HepG2 (cell line): ENCODE results near the gene ANKRD13D. TPM values are rescaled to one million over a fixed set of nuclear protein-coding genes. Genes with fewer than 3 reads are reported as not detected.

Source experiments
- AGO2 ChIP-seq: fragments of 200-400 bp; formaldehyde crosslinking; optimal IDR thresholded peaks from 2 replicates; pipeline ENCODE3; 2017; ENCODE audit warnings: mild to moderate bottlenecking, low read depth, low read length, moderate library complexity
- ARNTL ChIP-seq: sonication (generic); formaldehyde crosslinking; IDR thresholded peaks from 2 replicates; pipeline ENCODE4 v1.4.0; 2020; ENCODE audit warnings: mild to moderate bottlenecking, missing genetic modification reagents
- DRAP1 ChIP-seq: IDR thresholded peaks from 2 replicates; pipeline ENCODE4 v1.6.1; 2016; ENCODE audit warnings: missing genetic modification reagents, missing compliant biosample characterization
- FLYWCH1 ChIP-seq: sonication (generic); formaldehyde crosslinking; IDR thresholded peaks from 2 replicates; pipeline ENCODE4 v1.8.1; 2023; ENCODE audit warnings: mild to moderate bottlenecking, missing genetic modification reagents
- MTA3 ChIP-seq: sonication (generic); formaldehyde crosslinking; IDR thresholded peaks from 2 replicates; pipeline ENCODE4 v1.4.0; 2020; ENCODE audit warnings: missing genetic modification reagents
- RBFOX2 ChIP-seq: fragments of 200-400 bp; formaldehyde crosslinking; IDR thresholded peaks from 2 replicates; pipeline ENCODE4 v1.6.1; 2017; ENCODE audit warnings: low read depth, mild to moderate bottlenecking, low read length
- TCF7 ChIP-seq: sonication (generic); IDR thresholded peaks from 2 replicates; pipeline ENCODE4 v1.6.1; 2016; ENCODE audit warnings: antibody characterized with exemption, low read depth
- TEAD3 ChIP-seq: optimal IDR thresholded peaks from 2 replicates; pipeline ENCODE3; 2016; ENCODE audit warnings: borderline replicate concordance
- ZMAT3 ChIP-seq: sonication (generic); formaldehyde crosslinking; conservative IDR thresholded peaks from 2 replicates; pipeline ENCODE4 v1.7.0; 2021; ENCODE audit warnings: missing genetic modification reagents
- ZNF143 ChIP-seq: sonication (generic); formaldehyde crosslinking; IDR thresholded peaks from 2 replicates; pipeline ENCODE4 v1.4.0; 2020; ENCODE audit warnings: missing genetic modification reagents
- ZNF180 ChIP-seq: sonication (generic); formaldehyde crosslinking; IDR thresholded peaks from 2 replicates; pipeline ENCODE4 v1.4.0; 2020; ENCODE audit warnings: low read depth, missing genetic modification reagents, borderline replicate concordance
- ZNF224 ChIP-seq: sonication (generic); formaldehyde crosslinking; IDR thresholded peaks from 2 replicates; pipeline ENCODE4 v1.5.0; 2020; ENCODE audit warnings: mild to moderate bottlenecking, missing genetic modification reagents
- ZNF263 ChIP-seq: sonication (generic); formaldehyde crosslinking; IDR thresholded peaks from 2 replicates; pipeline ENCODE4 v1.4.0; 2020; ENCODE audit warnings: missing genetic modification reagents
- ZNF619 ChIP-seq: sonication (generic); formaldehyde crosslinking; IDR thresholded peaks from 2 replicates; pipeline ENCODE4 v1.4.0; 2020; ENCODE audit warnings: mild to moderate bottlenecking, missing genetic modification reagents
- polyA plus RNA-seq, 8 experiments: library from polyadenylated mRNA; depleted of rRNA in 3 of 8; stranded (reverse) in 7 of 8; unstranded in 1 of 8; fragments of >200 nt; fragmentation: Illumina TruSeq in 4 of 8; extraction: Trizol in 4 of 8; gene quantifications; 2 replicates each; pipeline versions ENCODE4 v1.2.1 to v1.2.3, GENCODE V29; 2011 to 2016; ENCODE audit warnings: low read depth in 4 of 8, missing spikeins in 1 of 8, mixed read lengths in 1 of 8; ENCODE audit not compliant: insufficient read depth in 1 of 8
- total RNA-seq, 5 experiments: library from RNA; depleted of rRNA; stranded (reverse); fragments of >200 nt; fragmentation: Illumina TruSeq; extraction: Trizol; gene quantifications; 2 replicates each; pipeline ENCODE4 v1.2.3, GENCODE V29; 2016; ENCODE audit warnings: low read depth in 1 of 5
- TF ChIP-seq, protein P1 (sequence below), 2 experiments: fragments of 450-650 bp in 1 of 2; sonication (generic) in 1 of 2; formaldehyde crosslinking in 1 of 2; IDR thresholded peaks; 2 replicates each; pipeline versions ENCODE4 v1.6.1 to v1.8.0; 2016 to 2022; ENCODE audit warnings: antibody characterized with exemption in 1 of 2, mild to moderate bottlenecking in 1 of 2, missing genetic modification reagents in 1 of 2
- TF ChIP-seq, protein P2 (sequence below): sonication (generic); formaldehyde crosslinking; IDR thresholded peaks from 2 replicates; pipeline ENCODE4 v1.5.1; 2020; ENCODE audit warnings: missing genetic modification reagents, mild to moderate bottlenecking, borderline replicate concordance
- TF ChIP-seq, protein P3 (sequence below): sonication (generic); formaldehyde crosslinking; IDR thresholded peaks from 2 replicates; pipeline ENCODE4 v1.5.0; 2020; ENCODE audit warnings: missing genetic modification reagents

ANKRD13D gene
- total and polyA plus RNA-seq, 2 of the 13 experiments (the other 11 are each of a cell fraction or from before 2014, with no cell fraction given) = 18.6 to 27.3 TPM

DNA sequence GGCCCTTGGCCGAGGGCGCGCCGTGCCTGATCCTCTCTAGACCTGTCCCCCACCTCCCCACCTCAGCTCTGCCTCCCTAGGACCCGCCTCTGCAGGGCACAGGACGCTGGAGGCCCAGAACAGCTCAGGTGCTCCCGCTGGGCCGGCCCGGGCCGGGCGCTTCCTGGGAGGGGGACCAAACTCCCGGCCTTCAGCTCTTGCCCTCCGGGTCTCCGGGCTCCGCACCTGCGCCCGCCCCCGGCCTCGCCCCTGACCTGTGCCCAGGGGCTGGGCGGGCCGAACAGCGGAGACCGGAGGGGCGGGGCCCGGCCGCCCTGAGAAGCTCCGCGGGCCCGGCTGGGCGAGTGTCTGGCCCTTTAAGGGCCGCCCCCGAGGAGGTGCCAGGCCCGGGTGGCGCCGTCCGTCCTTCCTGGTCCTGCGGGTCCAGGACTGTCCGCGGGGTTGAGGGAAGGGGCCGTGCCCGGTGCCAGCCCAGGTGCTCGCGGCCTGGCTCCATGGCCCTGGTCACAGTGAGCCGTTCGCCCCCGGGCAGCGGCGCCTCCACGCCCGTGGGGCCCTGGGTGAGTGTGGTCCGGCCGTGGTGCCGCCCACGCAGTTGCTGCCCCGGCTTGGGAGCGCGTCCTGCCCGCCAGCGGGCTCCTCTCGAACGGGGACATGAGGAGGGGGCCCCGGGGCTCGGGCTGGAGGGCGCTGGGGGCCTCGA, 14.2 kb downstream of the ANKRD13D start, which contains the start of gene SSH3 (continued):
- TF ChIP-seq DRAP1 (CRISPR knock-in tag) = no peak; the same call in 1 of the 2 replicates
- TF ChIP-seq, protein P1, sequence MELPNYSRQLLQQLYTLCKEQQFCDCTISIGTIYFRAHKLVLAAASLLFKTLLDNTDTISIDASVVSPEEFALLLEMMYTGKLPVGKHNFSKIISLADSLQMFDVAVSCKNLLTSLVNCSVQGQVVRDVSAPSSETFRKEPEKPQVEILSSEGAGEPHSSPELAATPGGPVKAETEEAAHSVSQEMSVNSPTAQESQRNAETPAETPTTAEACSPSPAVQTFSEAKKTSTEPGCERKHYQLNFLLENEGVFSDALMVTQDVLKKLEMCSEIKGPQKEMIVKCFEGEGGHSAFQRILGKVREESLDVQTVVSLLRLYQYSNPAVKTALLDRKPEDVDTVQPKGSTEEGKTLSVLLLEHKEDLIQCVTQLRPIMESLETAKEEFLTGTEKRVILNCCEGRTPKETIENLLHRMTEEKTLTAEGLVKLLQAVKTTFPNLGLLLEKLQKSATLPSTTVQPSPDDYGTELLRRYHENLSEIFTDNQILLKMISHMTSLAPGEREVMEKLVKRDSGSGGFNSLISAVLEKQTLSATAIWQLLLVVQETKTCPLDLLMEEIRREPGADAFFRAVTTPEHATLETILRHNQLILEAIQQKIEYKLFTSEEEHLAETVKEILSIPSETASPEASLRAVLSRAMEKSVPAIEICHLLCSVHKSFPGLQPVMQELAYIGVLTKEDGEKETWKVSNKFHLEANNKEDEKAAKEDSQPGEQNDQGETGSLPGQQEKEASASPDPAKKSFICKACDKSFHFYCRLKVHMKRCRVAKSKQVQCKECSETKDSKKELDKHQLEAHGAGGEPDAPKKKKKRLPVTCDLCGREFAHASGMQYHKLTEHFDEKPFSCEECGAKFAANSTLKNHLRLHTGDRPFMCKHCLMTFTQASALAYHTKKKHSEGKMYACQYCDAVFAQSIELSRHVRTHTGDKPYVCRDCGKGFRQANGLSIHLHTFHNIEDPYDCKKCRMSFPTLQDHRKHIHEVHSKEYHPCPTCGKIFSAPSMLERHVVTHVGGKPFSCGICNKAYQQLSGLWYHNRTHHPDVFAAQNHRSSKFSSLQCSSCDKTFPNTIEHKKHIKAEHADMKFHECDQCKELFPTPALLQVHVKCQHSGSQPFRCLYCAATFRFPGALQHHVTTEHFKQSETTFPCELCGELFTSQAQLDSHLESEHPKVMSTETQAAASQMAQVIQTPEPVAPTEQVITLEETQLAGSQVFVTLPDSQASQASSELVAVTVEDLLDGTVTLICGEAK (IDR thresholded peaks at IDR 0.05) = no peak
- TF ChIP-seq, protein P1 (CRISPR knock-in tag; IDR thresholded peaks at IDR 0.05) = no peak
- TF ChIP-seq, protein P2, sequence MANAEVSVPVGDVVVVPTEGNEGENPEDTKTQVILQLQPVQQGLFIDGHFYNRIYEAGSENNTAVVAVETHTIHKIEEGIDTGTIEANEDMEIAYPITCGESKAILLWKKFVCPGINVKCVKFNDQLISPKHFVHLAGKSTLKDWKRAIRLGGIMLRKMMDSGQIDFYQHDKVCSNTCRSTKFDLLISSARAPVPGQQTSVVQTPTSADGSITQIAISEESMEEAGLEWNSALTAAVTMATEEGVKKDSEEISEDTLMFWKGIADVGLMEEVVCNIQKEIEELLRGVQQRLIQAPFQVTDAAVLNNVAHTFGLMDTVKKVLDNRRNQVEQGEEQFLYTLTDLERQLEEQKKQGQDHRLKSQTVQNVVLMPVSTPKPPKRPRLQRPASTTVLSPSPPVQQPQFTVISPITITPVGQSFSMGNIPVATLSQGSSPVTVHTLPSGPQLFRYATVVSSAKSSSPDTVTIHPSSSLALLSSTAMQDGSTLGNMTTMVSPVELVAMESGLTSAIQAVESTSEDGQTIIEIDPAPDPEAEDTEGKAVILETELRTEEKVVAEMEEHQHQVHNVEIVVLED (CRISPR knock-in tag) = no peak
- TF ChIP-seq MTA3 (CRISPR knock-in tag) = no peak
- no peak for TF ChIP-seq ZNF619 (CRISPR knock-in tag)
- TF ChIP-seq RBFOX2 = peak; percentile 73
- peak; percentile 94 for TF ChIP-seq AGO2
- TF ChIP-seq ZNF143 (CRISPR knock-in tag) = no peak
- TF ChIP-seq, protein P3, sequence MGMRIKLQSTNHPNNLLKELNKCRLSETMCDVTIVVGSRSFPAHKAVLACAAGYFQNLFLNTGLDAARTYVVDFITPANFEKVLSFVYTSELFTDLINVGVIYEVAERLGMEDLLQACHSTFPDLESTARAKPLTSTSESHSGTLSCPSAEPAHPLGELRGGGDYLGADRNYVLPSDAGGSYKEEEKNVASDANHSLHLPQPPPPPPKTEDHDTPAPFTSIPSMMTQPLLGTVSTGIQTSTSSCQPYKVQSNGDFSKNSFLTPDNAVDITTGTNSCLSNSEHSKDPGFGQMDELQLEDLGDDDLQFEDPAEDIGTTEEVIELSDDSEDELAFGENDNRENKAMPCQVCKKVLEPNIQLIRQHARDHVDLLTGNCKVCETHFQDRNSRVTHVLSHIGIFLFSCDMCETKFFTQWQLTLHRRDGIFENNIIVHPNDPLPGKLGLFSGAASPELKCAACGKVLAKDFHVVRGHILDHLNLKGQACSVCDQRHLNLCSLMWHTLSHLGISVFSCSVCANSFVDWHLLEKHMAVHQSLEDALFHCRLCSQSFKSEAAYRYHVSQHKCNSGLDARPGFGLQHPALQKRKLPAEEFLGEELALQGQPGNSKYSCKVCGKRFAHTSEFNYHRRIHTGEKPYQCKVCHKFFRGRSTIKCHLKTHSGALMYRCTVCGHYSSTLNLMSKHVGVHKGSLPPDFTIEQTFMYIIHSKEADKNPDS (CRISPR knock-in tag) = 0 out of 2 replicates have a peak, but pooled peaks have one; percentile 63
- TF ChIP-seq ZNF224 (CRISPR knock-in tag) = no peak
- peak; percentile 23; the same call in 1 of the 2 replicates for TF ChIP-seq ZMAT3 (CRISPR knock-in tag)
- no peak for TF ChIP-seq TCF7
- no peak for TF ChIP-seq ARNTL (CRISPR knock-in tag)
- TF ChIP-seq ZNF180 = no peak
- TF ChIP-seq FLYWCH1 (CRISPR knock-in tag) = no peak
- TF ChIP-seq TEAD3 (CRISPR knock-in tag) = peak; percentile 4
- peak; percentile 20 for TF ChIP-seq ZNF263 (CRISPR knock-in tag)
